Pons (tissue), 1 donor: Measurements from ENCODE around the gene RADIL.
A peak's percentile ranks its signal among the peaks of the same experiment; 100 is the strongest.

Experiments used
- DNase-seq: peaks from one replicate; pipeline ENCODE4 v3.0.0-alpha.2; 2016; ENCODE audit warnings: low spot score

Gene RADIL

DNA sequence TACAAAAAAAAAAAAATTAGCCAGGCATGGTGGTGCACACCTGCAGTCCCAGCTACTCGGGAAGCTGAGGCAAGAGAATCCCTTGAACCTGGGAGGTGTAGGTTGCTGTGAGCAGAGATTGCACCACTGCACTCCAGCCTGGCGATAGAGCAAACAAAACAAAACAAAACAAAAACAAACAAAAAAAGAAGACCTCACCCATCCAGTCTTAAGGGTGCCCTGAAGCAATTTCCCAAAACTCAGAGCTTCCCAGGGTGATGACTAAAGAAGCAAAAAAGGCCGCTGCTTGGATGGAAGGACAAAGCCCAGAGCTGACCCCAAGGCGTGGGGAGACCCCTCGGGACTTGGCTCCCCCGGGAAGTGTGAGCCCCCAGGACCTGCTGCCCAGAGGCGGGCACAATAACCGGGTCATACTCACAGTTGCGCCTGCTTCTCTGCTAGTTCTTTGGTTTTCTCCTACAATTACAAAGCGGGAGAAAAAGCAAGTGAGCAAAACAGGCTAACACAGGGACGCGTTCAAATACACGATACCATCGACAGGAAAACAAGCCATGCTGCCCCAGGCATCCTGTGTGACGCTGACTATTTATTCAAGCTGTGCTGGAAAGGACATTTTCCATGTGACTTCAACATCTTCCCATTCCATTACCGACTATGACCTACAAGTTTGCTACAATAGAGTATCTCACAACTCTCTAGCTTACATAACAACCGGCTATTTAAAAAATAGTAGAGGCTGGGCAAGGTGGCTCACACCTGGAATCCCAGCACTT is 51.6 kb downstream of the RADIL start:
- DNase-seq: no peak

DNA sequence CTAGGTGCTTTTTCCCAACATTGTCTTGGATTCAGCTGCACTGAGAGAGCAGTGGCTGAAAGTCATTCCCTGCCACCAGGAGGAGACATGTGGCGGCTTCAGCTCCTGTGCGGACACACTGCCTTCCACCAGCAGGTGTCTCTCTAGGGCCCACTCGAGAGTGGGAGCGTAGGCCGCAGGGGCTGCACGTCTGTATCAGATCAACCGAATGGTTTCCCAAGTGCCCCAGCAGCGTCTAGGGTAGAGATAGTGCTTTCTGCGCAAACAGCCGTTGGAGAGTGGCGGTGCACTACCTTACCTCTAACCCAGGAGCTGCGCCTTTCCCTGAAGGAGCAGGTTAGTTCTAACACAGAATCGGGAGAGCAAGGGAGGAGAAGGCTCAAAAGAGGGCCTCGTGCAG is 53.3 kb downstream of the RADIL start:
- DNase-seq: peak; percentile 50

DNA sequence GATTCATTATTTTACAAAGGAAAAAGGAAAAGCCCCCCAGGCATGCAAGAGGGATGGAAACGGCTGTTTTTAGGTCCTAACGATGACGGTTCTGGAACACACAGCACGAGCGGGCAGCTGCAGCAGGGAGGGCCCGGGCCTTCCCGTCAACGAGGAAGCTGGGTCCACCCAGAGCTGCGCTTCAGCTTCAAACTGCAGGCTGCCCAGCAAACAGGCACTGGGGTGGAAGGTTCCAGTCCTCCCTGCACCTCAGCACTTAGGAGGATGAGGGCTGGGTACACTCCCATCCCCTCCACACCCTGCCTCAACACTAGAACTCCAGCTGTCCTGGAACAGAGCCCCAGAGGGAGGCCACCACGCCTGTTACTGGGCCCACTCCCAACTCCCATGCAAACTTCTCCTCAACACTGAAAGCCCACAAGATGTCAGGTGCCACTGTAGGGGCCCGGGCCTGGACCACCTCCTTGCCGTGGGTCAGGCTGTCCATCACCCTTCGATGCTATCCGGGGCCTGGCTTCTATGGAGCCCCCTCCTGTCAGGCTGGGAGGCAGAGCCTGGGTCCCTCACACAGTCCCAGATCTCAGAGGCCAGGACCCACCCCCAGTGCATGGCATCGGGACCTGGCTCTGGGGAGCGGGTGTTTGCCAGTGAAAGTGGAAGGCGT is 54.7 kb downstream of the RADIL start:
- DNase-seq: no peak

DNA sequence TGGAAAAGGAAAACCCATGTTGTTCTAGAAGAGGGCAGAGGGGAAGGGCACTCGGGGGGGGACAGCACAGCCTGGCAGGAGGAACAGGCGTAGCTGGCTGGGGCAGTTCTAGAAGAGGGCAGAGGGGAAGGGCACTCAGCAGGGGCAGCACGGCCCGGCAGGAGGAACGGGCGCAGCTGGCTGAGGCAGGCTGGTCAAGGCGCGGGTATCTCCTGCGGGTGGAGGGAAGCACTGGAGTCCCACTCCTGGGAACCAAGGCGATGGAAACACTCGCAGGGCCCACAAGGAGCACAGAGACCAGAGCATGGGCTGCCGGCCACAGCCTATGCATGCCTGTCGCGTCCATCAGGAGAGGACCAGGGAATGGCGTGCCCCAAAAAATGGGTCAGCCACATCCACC is 58.4 kb downstream of the RADIL start:
- DNase-seq: no peak

DNA sequence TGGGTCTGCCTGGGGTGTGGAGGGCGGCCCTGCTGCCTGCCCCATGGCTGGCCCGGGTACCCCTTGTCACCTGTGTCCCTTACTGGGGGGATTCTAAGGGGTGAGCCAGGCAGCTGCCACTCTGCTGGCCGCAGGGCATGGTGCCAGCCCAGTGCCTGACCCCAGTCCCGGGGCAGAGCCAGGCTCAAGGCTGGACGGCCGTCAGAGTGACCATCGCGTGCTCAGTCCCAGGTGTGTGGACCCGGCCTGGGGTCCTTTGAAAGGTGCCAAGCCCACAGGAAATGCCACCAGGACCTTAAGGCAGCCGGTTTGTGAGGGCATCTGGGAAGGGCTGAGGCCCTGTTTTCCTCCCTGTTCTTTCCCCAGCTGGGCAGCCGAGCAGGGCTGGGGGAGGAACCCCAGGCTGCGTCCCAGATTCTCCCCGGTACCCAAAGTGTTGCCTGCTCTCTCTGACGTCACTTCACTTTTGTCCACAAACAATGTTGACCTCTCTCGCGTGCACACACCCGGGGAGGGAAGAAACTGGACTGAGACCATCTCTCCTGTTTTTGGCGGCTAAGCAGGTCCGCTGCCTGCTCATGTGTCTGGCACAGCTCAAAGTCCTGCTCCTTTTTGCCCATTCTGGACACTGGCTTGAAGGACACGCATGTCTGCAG is 59.3 kb downstream of the RADIL start:
- no peak for DNase-seq

DNA sequence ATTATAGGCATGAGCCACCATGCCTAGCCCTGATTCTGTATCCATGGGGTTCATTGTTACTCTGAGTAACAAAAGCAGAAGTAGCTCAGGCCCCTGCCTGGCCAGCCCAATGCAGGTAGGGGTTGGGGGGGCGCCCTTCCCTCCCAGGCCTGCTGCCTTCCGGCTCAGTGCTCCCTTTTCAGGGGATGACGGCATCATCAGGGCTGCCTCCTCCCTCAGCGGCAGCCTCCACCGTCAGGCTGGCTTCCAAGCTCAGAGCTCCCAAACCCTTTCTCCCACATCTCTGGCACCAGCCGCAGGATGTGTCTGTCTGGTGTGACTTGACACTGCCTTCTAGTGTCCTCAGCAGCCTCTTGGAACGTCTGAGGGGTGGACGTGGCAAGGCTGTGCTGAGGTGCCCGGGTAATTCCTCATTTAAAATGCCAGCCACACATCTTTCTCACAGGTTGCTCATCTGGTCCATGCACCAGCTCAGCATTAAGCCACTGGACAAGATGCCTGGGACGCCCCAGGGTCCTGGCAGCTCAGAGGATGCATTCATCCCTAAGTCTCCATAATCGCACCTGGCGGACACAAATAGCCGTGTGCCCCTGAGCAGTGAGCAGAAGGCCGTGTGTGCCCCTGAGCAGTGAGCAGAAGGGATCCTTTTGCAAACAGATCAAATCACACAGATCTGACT is 59.9 kb downstream of the RADIL start:
- no peak for DNase-seq

DNA sequence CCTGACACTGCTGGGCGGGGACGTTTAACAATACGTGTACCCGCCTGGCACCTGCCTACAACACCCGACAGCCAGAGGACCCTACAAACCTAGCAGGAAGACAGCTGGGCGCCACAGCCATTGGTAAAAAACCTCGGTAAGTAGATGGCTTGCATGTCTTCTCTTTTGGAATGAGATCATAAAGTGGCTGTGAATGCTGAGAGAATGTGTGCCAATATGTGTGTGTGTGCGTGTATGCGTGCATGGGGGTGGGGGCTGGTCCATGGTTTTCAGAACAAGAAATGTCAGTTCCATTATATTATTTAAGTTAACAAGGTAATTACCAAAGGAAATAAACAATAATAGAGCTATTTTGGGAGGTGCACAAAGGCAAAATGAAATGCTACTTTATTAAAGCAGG is 60.8 kb downstream of the RADIL start:
- no peak for DNase-seq

DNA sequence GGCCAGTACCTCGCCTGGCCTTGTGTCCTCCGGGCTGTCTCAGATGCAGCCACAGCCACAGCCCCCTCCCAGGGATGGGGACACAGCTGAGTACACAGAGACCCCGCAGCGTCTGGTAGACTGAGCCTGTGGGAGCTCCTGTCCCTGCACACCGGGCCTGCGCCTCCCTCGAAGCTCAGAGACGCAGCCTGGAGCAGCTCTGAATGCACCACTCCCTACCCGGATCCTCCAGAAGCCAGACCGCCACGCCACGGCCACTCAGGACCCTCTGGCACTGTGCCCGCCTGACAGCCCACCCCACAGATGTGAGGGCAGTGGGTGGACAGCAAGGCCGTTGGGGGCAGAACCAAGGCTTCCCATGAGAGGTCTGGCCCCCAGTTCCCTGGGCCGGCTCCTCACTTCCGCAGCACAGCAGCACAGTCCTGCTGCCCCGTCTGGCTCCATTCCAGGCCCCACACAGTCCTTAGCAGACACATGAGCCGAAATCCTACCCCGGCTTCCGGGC is 62.5 kb downstream of the RADIL start:
- no peak for DNase-seq

DNA sequence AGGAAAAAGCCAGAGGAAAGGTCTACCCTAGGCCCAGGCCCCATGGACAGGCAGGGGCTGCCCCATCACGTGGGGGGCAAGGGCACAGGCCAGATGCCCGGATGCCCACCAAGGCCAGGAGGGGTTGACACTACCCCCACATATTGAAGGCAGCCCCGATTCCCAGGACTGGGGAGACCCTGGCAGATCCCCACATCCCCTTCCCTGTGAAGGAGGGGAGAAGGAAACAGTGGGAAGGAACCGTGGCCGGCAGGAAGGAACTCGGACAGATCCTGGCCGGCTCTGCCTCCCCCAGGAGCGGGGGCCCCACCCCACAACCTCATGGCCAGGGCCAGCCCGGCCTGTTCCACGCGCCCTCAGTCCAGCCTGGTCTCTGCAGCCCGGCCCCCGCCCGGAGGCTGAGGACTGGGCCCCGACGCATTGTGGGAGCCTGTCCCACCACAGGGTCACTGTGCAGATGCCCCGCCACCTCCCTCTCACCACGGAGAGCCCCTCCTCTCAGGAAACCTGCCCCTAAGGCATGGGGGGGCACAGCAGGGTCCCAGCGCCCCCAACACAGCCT is 63.0 kb downstream of the RADIL start:
- DNase-seq: no peak

DNA sequence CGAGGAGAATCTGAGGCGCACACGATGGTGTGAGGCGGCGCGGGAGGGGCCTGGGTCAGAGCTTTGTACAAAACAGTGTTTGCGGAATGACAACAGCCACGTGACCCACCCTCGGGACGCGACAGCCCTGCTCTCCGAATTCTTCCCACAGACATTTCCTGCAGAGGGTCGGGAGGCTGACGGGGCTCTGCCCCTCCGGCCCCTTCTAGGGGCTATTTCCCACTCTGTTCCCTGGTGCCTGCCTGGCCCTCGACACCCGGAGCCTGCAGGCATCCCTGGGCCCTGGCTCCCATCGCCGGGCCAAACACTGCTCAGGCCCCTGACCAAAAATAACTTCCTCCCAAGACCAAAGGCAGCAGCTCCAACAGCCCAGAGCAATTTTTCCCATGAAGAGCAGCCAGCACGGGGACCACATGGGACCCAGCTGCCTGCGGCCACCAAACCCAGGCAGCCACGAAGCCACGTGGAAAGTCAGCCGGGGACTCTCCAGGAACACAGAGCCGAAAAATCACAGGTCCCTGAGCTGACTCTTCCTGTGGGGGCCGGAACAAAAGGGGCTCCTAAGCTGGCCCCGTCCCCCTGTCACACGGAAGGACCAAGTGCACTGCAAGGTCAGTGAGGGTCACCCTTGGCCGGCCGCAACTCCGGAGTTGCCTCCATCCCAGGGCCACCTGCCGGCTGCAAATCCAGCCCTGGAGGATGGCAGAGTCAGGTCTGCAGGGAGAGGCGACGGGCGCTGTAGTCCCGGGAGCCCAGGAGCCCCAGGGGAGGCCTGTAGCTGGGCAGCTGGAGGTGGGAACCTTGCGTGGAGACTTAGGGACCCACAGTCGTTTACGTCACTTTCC is 63.7 kb downstream of the RADIL start:
- DNase-seq: no peak

DNA sequence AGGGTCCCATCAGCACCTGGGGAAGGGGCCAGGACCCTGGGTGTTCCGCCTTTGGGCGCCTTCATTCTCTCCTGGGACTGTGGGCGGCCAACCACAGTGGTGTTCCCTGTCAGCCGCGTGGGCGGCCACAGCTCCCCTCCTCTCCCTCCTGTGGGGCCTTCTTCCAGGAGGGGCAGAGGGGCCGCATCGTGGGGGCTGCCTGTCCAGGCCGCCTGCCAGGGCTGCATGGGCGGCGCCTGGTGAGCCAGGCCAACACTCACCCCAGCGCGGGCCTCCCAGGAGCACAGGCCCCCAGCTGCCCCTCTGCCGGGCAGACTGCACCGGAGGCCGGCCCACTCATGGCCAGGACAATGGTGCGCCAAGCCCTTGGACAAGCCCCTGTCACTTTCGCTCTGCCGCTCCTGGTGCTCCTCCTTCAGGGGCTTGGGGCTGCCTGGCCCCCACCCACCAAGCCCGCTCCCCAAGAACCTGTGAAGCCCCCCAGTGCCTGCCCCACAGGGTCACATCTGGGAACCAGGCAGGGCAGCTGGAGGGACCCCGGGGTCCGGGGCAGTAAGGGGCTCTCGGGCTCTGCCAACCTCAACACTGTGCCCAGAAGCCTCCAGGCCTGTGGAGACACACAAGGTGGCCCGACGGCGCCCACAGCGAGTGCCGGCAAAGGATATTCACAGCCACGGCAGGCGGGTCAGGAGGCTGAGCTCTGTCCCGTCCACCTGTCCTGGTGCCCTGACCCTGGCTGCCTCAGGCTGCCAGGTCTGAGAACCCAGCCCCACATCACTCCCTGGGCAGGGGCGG is 65.3 kb downstream of the RADIL start:
- no peak for DNase-seq

DNA sequence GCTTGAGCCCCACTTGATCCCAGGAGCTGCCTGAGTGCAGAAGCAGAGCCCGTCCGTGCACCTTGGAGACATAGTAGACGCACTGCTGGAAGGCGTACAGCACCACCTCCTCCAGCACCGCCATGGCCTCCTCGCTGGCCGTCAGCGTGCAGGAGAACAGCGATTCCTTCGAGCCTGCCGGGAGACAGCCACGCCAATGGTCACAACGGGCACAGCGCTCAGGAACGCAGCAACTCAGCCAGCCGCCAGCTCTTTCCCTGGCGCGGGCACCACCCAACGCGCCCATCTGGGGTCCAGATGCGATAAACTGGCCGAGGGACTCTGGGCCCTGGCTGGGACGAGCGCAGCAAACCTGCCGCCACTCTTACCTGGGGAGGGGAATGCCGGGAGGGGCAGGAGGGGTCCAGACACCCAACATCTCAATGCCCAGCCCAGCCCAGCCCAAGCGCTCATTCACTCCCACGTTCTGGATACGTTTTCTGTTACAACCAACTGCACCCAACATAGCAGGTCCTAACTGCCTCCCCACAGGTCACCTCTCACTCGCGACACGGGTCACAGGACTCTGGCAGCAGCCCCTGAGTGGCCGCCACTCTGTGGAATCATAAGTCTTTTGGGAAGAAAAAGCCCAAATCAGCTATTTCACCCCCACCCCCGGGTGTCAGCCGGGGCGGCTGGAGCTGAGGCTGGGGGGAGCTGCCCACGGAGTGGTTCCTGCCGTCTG is 66.2 kb downstream of the RADIL start:
- DNase-seq: no peak

DNA sequence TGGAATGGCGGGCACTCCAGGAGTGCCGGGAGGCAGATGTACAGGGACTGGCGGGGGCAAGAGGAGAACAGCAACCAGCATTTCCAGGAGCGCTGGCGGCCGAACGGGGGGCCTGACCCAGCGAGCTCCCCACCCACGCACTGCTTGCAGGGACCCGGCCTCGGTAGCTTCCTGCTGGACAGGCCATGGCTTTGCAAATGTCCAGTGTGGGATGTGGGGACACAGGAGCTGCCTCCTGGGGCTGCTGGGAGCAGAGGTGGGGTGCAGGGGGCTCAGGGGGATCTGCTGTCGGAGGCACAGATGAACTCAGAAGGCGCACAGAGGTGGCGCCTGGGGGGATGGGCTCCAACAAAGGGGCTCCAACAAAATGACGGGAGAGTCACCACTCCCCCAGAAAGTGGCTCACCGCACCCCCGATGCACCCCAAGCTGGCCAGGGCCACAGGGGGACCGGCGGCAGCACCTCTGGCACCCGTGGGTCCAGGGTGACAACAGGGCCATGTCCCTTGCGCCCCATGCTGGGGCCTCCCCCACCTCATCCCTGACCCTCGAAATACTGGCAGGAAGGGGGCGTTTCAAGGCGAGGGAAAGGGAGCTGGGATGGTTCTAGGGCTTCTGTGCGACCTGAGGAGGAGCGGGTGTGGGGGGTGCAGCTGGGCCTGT is 67.0 kb downstream of the RADIL start:
- DNase-seq: no peak

DNA sequence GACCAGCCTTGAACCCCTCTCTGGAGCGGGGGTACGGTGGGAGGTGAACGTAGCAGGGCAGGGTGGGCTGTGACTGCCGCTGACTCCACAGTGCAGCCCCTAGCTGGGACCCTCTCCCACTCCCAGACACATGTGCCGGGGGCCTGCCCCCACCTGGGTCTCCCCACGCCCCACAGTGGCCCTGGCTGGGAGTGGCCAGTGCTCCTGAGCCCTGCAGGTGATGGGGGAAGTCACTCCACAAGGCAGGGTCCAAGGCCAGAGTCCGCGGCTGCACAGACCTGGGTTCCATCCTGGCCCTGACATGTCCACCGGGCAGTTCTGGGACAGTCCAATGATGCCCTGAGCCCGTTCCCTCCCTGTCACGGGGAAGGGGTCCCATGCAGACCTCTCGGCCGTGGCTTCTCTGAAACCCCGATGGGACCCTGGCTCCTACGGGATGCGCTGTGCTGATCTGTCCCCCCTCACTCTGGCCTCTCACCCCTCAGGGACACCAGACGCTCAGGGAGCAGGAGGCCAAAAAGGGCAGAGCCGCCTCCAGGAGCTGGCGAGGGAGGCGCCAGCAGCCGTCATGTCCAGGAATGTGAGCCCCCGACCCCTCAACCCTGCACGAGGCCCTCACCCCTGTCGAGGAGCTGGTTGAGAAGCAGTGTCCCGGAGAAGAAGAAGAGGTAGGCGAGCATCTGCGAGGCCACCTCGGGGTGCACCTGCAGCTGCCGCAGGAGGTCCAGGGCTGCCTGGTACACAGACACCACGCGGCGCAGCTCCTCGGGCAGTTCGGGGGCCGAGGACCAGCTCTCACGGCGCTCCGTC is 67.7 kb downstream of the RADIL start:
- no peak for DNase-seq

DNA sequence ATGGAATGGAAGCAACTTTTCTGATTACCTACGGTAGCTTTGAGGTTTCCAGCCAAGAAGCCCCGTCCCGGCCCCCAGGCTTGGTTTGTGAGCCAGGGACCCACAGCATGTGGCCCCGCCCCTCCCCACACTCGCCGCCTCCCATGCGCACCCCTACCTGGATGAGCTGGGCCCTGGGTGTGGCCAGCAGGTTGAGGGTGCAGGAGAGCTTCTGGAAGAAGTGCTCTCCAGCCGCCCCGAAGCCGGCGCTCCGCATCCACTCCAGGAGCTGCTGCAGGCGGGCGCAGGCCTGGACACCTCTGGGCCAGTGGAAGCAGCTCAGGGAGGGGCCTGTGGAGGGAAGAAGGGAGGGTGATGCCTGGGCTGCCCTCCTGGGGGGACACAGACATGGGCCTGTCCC is 68.4 kb downstream of the RADIL start:
- no peak for DNase-seq

DNA sequence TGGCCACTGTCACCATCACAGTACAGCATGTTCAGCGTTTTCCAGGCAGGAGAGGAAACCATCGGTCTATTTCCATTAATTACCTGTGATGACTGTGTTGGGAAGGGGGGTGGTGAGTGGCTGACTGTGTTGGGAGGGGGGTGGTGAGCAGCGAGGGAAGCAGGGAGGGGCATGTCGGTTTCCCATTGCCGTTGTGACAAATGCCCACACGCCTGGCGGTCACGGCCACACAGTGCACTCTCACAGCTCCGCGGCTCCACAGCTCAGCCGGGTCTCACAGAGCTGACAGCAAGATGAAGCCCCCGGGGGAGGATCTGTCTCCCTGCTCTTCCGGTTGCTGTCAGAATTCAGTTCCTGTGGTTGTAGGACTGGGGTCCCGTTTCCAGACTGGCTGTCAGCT is 69.1 kb downstream of the RADIL start:
- DNase-seq: no peak

DNA sequence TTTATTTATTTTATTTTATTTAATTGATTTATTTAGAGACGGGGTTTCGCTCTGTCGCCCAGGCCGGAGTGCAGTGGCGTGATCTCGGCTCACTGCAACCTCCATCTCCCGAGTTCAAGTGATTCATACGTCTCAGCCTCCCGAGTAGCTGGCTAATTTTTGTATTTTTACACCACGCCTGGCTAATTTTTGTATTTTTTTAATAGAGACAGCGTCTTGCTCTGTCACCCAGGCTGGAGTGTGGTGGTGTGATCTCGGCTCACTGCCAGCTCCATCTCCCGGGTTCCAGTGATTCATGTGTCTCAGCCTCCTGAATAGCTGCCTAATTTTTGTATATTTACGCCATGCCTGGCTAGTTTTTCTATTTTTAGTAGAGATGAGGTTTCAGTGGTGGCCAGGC is 73.8 kb downstream of the RADIL start:
- DNase-seq: no peak

DNA sequence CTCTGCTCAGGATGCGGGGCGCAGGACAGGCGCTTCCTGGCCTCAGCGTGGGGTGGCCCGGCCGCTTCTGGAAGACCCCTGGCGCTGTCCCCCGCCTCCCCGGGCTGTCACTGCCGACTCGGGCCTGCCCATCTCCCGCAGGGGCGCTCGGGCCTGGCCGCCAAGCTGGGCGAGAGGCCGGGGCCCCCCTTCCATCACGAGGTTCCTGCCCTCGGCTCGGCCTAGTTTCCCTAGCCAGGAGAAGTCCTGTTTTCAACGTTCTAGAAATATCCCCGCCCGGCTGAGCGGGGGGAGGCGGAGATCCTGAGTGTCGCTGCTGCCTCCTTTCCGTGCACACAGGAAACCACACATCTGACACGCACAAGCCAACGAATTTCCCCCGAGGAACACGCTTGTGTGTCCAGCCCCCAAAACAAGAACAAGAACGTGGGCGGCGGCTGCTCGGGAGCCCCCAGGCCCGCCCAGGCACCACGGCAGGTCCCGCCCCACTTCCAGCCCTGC is 74.4 kb downstream of the RADIL start:
- peak; percentile 79 for DNase-seq
